CD4-positive, alpha-beta memory T cell (primary cell): Measurements from ENCODE around the gene WFIKKN1. TPM values are rescaled to one million over a fixed set of nuclear protein-coding genes. Genes with fewer than 3 reads are reported as not detected.

Experiments used
- CTCF ChIA-PET: fragments of 350-600 bp; sonication (Branson Sonifier 250); formaldehyde crosslinking; loops from one replicate; lab custom pipeline; 2021; ENCODE audit warnings: inconsistent platforms; ENCODE audit not compliant: partially characterized antibody; lab: Charles Lee
- POLR2A ChIA-PET: fragments of 350-600 bp; sonication (Branson Sonifier 250); formaldehyde crosslinking; loops from one replicate; lab custom pipeline; 2021; ENCODE audit not compliant: partially characterized antibody; lab: Charles Lee
- DNase-seq, 5 donors: peaks; one replicate each; pipeline versions ENCODE4 v3.0.0 to v3.0.0-alpha.2; 2020 to 2022; ENCODE audit warnings: mixed read lengths in 1 of 5
- H3K27ac ChIP-seq: one replicate; pipeline ENCODE4 v1.7.0; 2013; ENCODE audit warnings: low read depth, low read length
- H3K27me3 ChIP-seq: 2 replicates; pipeline ENCODE4 v1.7.0; 2013; ENCODE audit warnings: mild to moderate bottlenecking, low read length, moderate library complexity; ENCODE audit not compliant: insufficient read depth
- H3K36me3 ChIP-seq: 2 replicates; pipeline ENCODE4 v1.7.0; 2013; ENCODE audit warnings: mild to moderate bottlenecking, low read length, moderate library complexity; ENCODE audit not compliant: insufficient read depth
- H3K4me1 ChIP-seq: 2 replicates; pipeline ENCODE4 v1.7.0; 2013; ENCODE audit warnings: mild to moderate bottlenecking, low read length, moderate library complexity; ENCODE audit not compliant: insufficient read depth
- H3K4me3 ChIP-seq, 2 donors: one replicate each; pipeline ENCODE4 v1.7.0; 2013; ENCODE audit warnings: low read length in 2 of 2, mild to moderate bottlenecking in 1 of 2
- H3K9me3 ChIP-seq, 2 donors: one replicate each; pipeline ENCODE4 v1.7.0; 2013; ENCODE audit warnings: low read length in 2 of 2, control low read depth in 1 of 2; ENCODE audit not compliant: control insufficient read depth in 1 of 2
- H3K27ac Mint-ChIP-seq, 7 donors: one replicate each; pipeline ENCODE4 v1.8.0; 2020 to 2021; ENCODE audit warnings: mixed read lengths in 7 of 7, mild to moderate bottlenecking in 6 of 7, inconsistent platforms in 3 of 7, moderate library complexity in 3 of 7
- H3K27me3 Mint-ChIP-seq, 2 donors: one replicate each; pipeline ENCODE4 v1.8.0; 2020 to 2021; ENCODE audit warnings: mixed read lengths in 2 of 2
- H3K36me3 Mint-ChIP-seq, 2 donors: one replicate each; pipeline ENCODE4 v1.8.0; 2020 to 2021; ENCODE audit warnings: mixed read lengths in 2 of 2, inconsistent platforms in 1 of 2, mild to moderate bottlenecking in 1 of 2
- H3K4me1 Mint-ChIP-seq, 4 donors: one replicate each; pipeline ENCODE4 v1.8.0; 2020 to 2021; ENCODE audit warnings: mixed read lengths in 4 of 4, mild to moderate bottlenecking in 1 of 4
- H3K4me3 Mint-ChIP-seq, 8 donors: one replicate each; pipeline ENCODE4 v1.8.0; 2020 to 2021; ENCODE audit warnings: mixed read lengths in 8 of 8, mild to moderate bottlenecking in 7 of 8, moderate library complexity in 6 of 8, inconsistent platforms in 3 of 8
- H3K9me3 Mint-ChIP-seq, 8 donors: one replicate each; pipeline ENCODE4 v1.8.0; 2020 to 2021; ENCODE audit warnings: mixed read lengths in 8 of 8, mild to moderate bottlenecking in 5 of 8, inconsistent platforms in 3 of 8, moderate library complexity in 1 of 8
- intact Hi-C: fragments of 100-400 bp; cut with micrococcal nuclease; formaldehyde crosslinking; loops from one replicate; pipeline ENCODE4 v1.15.1; 2023
- polyA plus RNA-seq, 2 donors: library from polyadenylated mRNA; unstranded; fragments of 300-500 nt; fragmentation: Illumina TruSeq; gene quantifications; one replicate each; pipeline ENCODE4 v1.2.3, GENCODE V29; 2021
- total RNA-seq, 2 experiments: library from RNA; stranded (reverse); gene quantifications; one replicate each; pipeline ENCODE4 v1.2.3, GENCODE V29; 2021

WFIKKN1 gene
- total and polyA plus RNA-seq, 4 experiments from 2014 or later: 0.09 to 0.86 (median 0.67) TPM; not detected in 1

GRCh38 chr16:660459-661183, 29.8 kb downstream of the WFIKKN1 start:
- no peaks in the 10 kb centered on the region for H3K9me3 Mint-ChIP-seq
- intact Hi-C loops: no loop called here
- no peaks in the 10 kb centered on the region for H3K36me3 Mint-ChIP-seq
- peak; percentile 41 to 62 (median 59) for DNase-seq
- Histone ChIP-seq H3K9me3 (no peaks in the 10 kb centered on the region), H3K4me3 (no peak overlapping the region), H3K36me3 (no peaks in the 10 kb centered on the region), H3K4me1 (no peaks in the 10 kb centered on the region), H3K27ac (no peak overlapping the region), H3K27me3 (no peaks in the 10 kb centered on the region)
- no peaks in the 10 kb centered on the region for H3K27me3 Mint-ChIP-seq
- H3K4me1 Mint-ChIP-seq: peaks cover 0 to 9% (median under 1%) of the 10 kb centered on the region in 4 donors
- POLR2A ChIA-PET: interaction anchor here (1.1 to 3.2 kb wide), 3 partner anchors 11 to 20 kb away, joined by 3 to 12 read pairs (median 4); partner anchors contain the start of genes STUB1 and WDR90
- no peak overlapping the region for H3K4me3 Mint-ChIP-seq
- CTCF ChIA-PET: no interaction called here
- peak overlapping the region in 1 of 7 donors; percentile 51 for H3K27ac Mint-ChIP-seq

- H3K4me3 ChIP-seq: no peak overlapping the region
- intact Hi-C loops: no loop called here
- ChIA-PET CTCF (no interaction called here), POLR2A (interaction anchor here (3.2 kb wide), 1 partner anchor 12 kb away, joined by 12 read pairs; the partner anchor contains the start of gene WDR90)
- Mint-ChIP-seq H3K9me3 (no peaks in the 10 kb centered on the region), H3K27me3 (no peaks in the 10 kb centered on the region), H3K4me1 (peaks cover 0 to 9% (median under 1%) of the 10 kb centered on the region in 4 donors), H3K4me3 (peak overlapping the region in 1 of 8 donors; percentile 23), H3K36me3 (no peaks in the 10 kb centered on the region), H3K27ac (peak overlapping the region in 1 of 7 donors; percentile 51)
- H3K36me3 ChIP-seq: no peaks in the 10 kb centered on the region
- no peak overlapping the region for H3K27ac ChIP-seq
- no peak for DNase-seq
- H3K27me3 ChIP-seq: no peaks in the 10 kb centered on the region
- no peaks in the 10 kb centered on the region for H3K4me1 ChIP-seq
- no peaks in the 10 kb centered on the region for H3K9me3 ChIP-seq
These were observed 30.5 kb downstream of the WFIKKN1 start for GRCh38 chr16:661184-661821.

- no peaks in the 10 kb centered on the region for H3K9me3 ChIP-seq
- no peaks in the 10 kb centered on the region for H3K36me3 Mint-ChIP-seq
- POLR2A ChIA-PET: interaction anchor here (0.6 kb wide), 1 partner anchor 15 kb away, joined by 3 read pairs; no protein-coding TSS in a partner anchor
- H3K27ac Mint-ChIP-seq: no peak overlapping the region
- peaks cover 0 to 12% (median under 1%) of the 10 kb centered on the region in 4 donors for H3K4me1 Mint-ChIP-seq
- CTCF ChIA-PET: no interaction called here
- no peaks in the 10 kb centered on the region for H3K27me3 Mint-ChIP-seq
- DNase-seq: no peak
- no peaks in the 10 kb centered on the region for H3K27me3 ChIP-seq
- H3K4me3 Mint-ChIP-seq: no peak overlapping the region
- H3K27ac ChIP-seq: no peak overlapping the region
- no peak overlapping the region for H3K4me3 ChIP-seq
- no peaks in the 10 kb centered on the region for H3K9me3 Mint-ChIP-seq
- intact Hi-C loops: no loop called here
- H3K36me3 ChIP-seq: no peaks in the 10 kb centered on the region
- peaks cover 6% of the 10 kb centered on the region for H3K4me1 ChIP-seq
These were observed 31.3 kb downstream of the WFIKKN1 start for GRCh38 chr16:662095-662494.

DNA sequence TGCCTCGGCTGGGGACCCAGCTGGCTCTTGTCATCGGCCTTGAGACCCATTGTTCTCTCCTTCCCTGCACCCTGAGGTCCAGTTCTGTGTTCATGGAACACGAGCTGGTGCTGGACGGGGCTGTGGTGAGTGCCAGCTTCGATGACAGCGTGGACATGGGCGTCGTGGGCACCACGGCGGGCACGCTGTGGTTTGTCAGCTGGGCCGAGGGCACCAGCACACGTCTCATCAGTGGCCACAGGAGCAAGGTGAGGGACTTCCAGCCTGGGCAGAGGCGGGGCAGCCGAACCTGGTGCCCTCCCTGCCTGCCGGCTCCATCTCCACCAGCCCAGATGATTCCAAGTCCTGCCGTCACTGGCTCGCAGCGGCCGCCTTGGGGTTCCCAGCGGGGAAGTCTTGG, 31.8 kb downstream of the WFIKKN1 start:
- Histone ChIP-seq H3K4me3 (no peak overlapping the region), H3K27me3 (no peaks in the 10 kb centered on the region), H3K4me1 (peaks cover 11% of the 10 kb centered on the region), H3K36me3 (no peaks in the 10 kb centered on the region), H3K27ac (no peak overlapping the region), H3K9me3 (no peaks in the 10 kb centered on the region)
- no peak overlapping the region for H3K27ac Mint-ChIP-seq
- POLR2A ChIA-PET: interaction anchor here (0.6 kb wide), 1 partner anchor 14 kb away, joined by 3 read pairs; no protein-coding TSS in a partner anchor
- CTCF ChIA-PET: no interaction called here
- H3K27me3 Mint-ChIP-seq: no peaks in the 10 kb centered on the region
- H3K4me1 Mint-ChIP-seq: peaks cover 1 to 18% (median 2%) of the 10 kb centered on the region in 4 donors
- no peaks in the 10 kb centered on the region for H3K36me3 Mint-ChIP-seq
- intact Hi-C loops: no loop called here
- H3K4me3 Mint-ChIP-seq: peak overlapping the region in 1 of 8 donors; percentile 29
- no peak for DNase-seq
- no peaks in the 10 kb centered on the region for H3K9me3 Mint-ChIP-seq

DNA sequence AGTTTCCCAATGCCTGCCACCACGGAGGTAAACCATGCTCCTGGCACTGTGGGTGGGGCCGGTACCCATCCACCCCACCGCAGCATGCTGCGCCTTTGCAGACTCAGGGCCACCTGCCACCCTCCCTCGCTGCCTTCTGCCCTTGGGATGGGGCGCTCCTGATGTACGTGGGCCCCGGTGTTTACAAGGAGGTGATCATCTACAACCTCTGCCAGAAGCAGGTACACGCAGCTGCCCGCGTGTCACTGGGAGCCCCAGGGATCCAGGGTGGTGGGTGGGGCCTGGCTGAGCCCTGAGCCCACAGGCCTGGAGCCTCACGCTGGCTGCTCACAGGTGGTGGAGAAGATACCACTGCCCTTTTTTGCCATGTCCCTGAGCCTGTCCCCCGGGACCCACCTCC, 35.8 kb downstream of the WFIKKN1 start:
- Histone ChIP-seq H3K4me1 (peaks cover 23% of the 10 kb centered on the region), H3K36me3 (peaks cover 17% of the 10 kb centered on the region), H3K27me3 (no peaks in the 10 kb centered on the region), H3K4me3 (no peak overlapping the region), H3K27ac (no peak overlapping the region), H3K9me3 (no peaks in the 10 kb centered on the region)
- peaks cover 0 to 5% of the 10 kb centered on the region in 2 donors for H3K36me3 Mint-ChIP-seq
- peak overlapping the region in 1 of 7 donors; percentile 38 for H3K27ac Mint-ChIP-seq
- intact Hi-C loops: no loop called here
- H3K4me3 Mint-ChIP-seq: no peak overlapping the region
- no peaks in the 10 kb centered on the region for H3K27me3 Mint-ChIP-seq
- H3K4me1 Mint-ChIP-seq: peaks cover 3 to 22% (median 5%) of the 10 kb centered on the region in 4 donors
- ChIA-PET CTCF (interaction anchor here (1.3 kb wide), 1 partner anchor 17 kb away, joined by 4 read pairs; the partner anchor contains the start of gene WDR90), POLR2A (interaction anchor here (0.9 to 5.6 kb wide), 5 partner anchors 9 to 29 kb away, joined by 3 to 89 read pairs (median 7); partner anchors contain the start of genes JMJD8, STUB1 and WDR24)
- no peaks in the 10 kb centered on the region for H3K9me3 Mint-ChIP-seq
- no peak for DNase-seq

DNA sequence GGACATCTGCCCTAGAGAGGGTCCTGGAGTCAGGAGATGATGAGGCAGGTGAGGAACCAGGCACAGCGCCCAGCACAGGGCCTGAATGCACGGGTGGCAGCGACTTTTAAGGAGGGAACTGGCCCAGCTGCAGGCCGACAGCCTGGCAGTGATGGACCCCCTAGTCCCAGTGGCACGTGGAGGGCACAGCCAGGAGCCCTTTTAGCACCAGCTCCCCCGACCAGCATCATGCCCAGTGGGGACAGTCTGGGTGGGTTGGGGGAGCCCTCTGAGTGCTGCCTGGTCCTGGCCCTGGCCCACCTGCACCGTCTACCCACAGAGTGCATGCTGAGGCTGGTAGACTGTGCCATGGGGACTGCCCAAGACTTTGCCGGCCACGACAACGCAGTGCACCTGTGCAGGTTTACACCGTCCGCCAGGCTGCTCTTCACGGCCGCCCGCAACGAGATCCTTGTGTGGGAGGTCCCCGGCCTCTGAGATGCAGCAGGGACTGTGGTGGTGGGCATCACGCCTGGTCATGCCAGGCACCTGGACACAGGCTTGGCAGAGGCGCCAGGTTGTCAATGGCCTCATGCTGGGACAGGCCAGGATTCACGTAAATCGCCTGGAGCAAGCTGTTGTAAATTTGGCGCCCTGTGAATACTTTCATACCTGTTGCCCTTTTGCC, 36.5 kb downstream of the WFIKKN1 start:
- Histone ChIP-seq H3K9me3 (no peaks in the 10 kb centered on the region), H3K27me3 (no peaks in the 10 kb centered on the region), H3K4me1 (peaks cover 23% of the 10 kb centered on the region), H3K4me3 (peak overlapping the region in 1 of 2 donors; percentile 73), H3K27ac (peak overlapping the region; percentile 69), H3K36me3 (peaks cover 20% of the 10 kb centered on the region)
- Mint-ChIP-seq H3K4me1 (peaks cover 3 to 21% (median 5%) of the 10 kb centered on the region in 4 donors), H3K9me3 (no peaks in the 10 kb centered on the region), H3K27me3 (no peaks in the 10 kb centered on the region), H3K4me3 (peak overlapping the region; percentile 69 to 86 (median 78)), H3K27ac (peak overlapping the region; percentile 38 to 94 (median 86)), H3K36me3 (peaks cover 0 to 8% of the 10 kb centered on the region in 2 donors)
- DNase-seq: no peak
- ChIA-PET POLR2A (interaction anchor here (0.6 to 5.6 kb wide), 12 partner anchors 9 to 140 kb away, joined by 3 to 89 read pairs (median 6); partner anchors contain the start of genes ANTKMT, JMJD8, MCRIP2 and METTL26), CTCF (interaction anchor here (0.7 to 1.4 kb wide), 5 partner anchors 9 to 22 kb away, joined by 3 to 6 read pairs (median 4); partner anchors contain the start of gene WDR90)
- intact Hi-C loops: no loop called here
